Measurements from ENCODE around the gene KIF16B.
"Not testable (repeated sequence)": the region's sequence is repeated elsewhere in the genome, so short reads cannot be mapped to it uniquely, and the experiment has no call there.

The KIF16B gene

GRCh38 chr20:16573001-16573965 is at the start of gene KIF16B:
Gene KIF16B (minus strand): TSS chr20:16573448. CDS start chr20:16573275, 173 bp downstream.
- DNase-seq, result peak; percentile 87 to 89

- DNase-seq, result no peak
These were observed 49.3 kb upstream of the KIF16B start for GRCh38 chr20:16622501-16622900.

- no peak for DNase-seq
These were observed 48.3 kb upstream of the KIF16B start for GRCh38 chr20:16621435-16622141.

GRCh38 chr20:16620961-16621360 is 47.7 kb upstream of the KIF16B start:
- DNase-seq, result no peak

- DNase-seq, result no peak
These were observed 46.7 kb upstream of the KIF16B start for GRCh38 chr20:16619953-16620352.

GRCh38 chr20:16617056-16617455 is 43.8 kb upstream of the KIF16B start:
- no peak for DNase-seq

GRCh38 chr20:16616317-16616716 is 43.1 kb upstream of the KIF16B start:
- DNase-seq, result no peak

- no peak for DNase-seq
These were observed 42.0 kb upstream of the KIF16B start for GRCh38 chr20:16615199-16615598.

- no peak for DNase-seq
These were observed 40.7 kb upstream of the KIF16B start for GRCh38 chr20:16613954-16614353.

- DNase-seq, result no peak
These were observed 39.5 kb upstream of the KIF16B start for GRCh38 chr20:16612706-16613105.

- DNase-seq, result no peak
These were observed 38.6 kb upstream of the KIF16B start for GRCh38 chr20:16611817-16612216.

- DNase-seq, result no peak
These were observed 35.8 kb upstream of the KIF16B start for GRCh38 chr20:16609066-16609465.

- DNase-seq, result no peak
These were observed 35.0 kb upstream of the KIF16B start for GRCh38 chr20:16608277-16608650.

- no peak for DNase-seq
These were observed 34.4 kb upstream of the KIF16B start for GRCh38 chr20:16607364-16608276.

- DNase-seq, result no peak
These were observed 33.3 kb upstream of the KIF16B start for GRCh38 chr20:16606468-16607070.

GRCh38 chr20:16601047-16601446 is 27.8 kb upstream of the KIF16B start:
- DNase-seq, result no peak

- DNase-seq, result peak in 1 of 2 experiments; percentile 27
These were observed 26.0 kb upstream of the KIF16B start for GRCh38 chr20:16599257-16599656.

- no peak for DNase-seq
These were observed 23.7 kb upstream of the KIF16B start for GRCh38 chr20:16596991-16597390.

- not testable (repeated sequence) for DNase-seq
These were observed 23.2 kb upstream of the KIF16B start for GRCh38 chr20:16596404-16596803.

- DNase-seq, result no peak
These were observed 22.1 kb upstream of the KIF16B start for GRCh38 chr20:16595376-16595775.

- DNase-seq, result no peak
These were observed 16.9 kb upstream of the KIF16B start for GRCh38 chr20:16590041-16590633.

GRCh38 chr20:16589623-16590022 is 16.4 kb upstream of the KIF16B start:
- DNase-seq, result no peak
